Keratinocyte (primary cell): Measurements from ENCODE around the gene NEK9. TPM values are rescaled to one million over a fixed set of nuclear protein-coding genes. Genes with fewer than 3 reads are reported as not detected.

Experiments
- DNase-seq: peaks from one replicate; pipeline ENCODE4 v3.0.0-alpha.2; 2011; ENCODE audit warnings: low read depth, missing footprints, low spot score
- FAIRE-seq: peaks from 2 replicates; lab custom pipeline; 2011; peaks lifted over from hg19 to GRCh38; lab: Jason Lieb, UNC
- H2AFZ ChIP-seq: 2 replicates; pipeline ENCODE4 v1.6.0; 2012; ENCODE audit warnings: low read length, control low read depth, inconsistent platforms; ENCODE audit not compliant: control insufficient read depth
- H3K27ac ChIP-seq: 2 replicates; pipeline ENCODE4 v1.5.1; 2011; ENCODE audit warnings: low read length; ENCODE audit not compliant: control insufficient read depth, insufficient read depth
- H3K27me3 ChIP-seq: 3 replicates; pipeline ENCODE4 v1.6.0; 2011; ENCODE audit warnings: low read length; ENCODE audit not compliant: control insufficient read depth, insufficient read depth; ENCODE audit errors: extremely low read depth
- H3K36me3 ChIP-seq, 2 experiments: 2 replicates in 1 of 2; 3 replicates in 1 of 2; pipeline ENCODE4 v1.5.1; 2011; ENCODE audit warnings: low read length in 2 of 2, mild to moderate bottlenecking in 1 of 2; ENCODE audit not compliant: control insufficient read depth in 2 of 2, insufficient read depth in 2 of 2; ENCODE audit errors: extremely low read depth in 1 of 2
- H3K4me1 ChIP-seq: 3 replicates; pipeline ENCODE4 v1.5.1; 2011; ENCODE audit warnings: low read length; ENCODE audit not compliant: control insufficient read depth, insufficient read depth; ENCODE audit errors: extremely low read depth
- H3K4me2 ChIP-seq: 3 replicates; pipeline ENCODE4 v1.6.0; 2011; ENCODE audit warnings: low read depth, low read length; ENCODE audit not compliant: control insufficient read depth, insufficient read depth; ENCODE audit errors: extremely low read depth
- H3K4me3 ChIP-seq, 3 experiments: fragments of 200-600 bp in 1 of 3; sonication (generic) in 1 of 3; 2 replicates in 2 of 3; 3 replicates in 1 of 3; pipeline ENCODE4 v1.5.1; 2011 to 2016; ENCODE audit warnings: low read length in 3 of 3, mild to moderate bottlenecking in 3 of 3, control low read depth in 2 of 3, inconsistent platforms in 1 of 3, low read depth in 1 of 3, mixed read lengths in 1 of 3, mixed run types in 1 of 3, moderate library complexity in 1 of 3; ENCODE audit not compliant: control insufficient read depth in 2 of 3, insufficient read depth in 2 of 3; ENCODE audit errors: extremely low read depth in 1 of 3
- H3K79me2 ChIP-seq: 2 replicates; pipeline ENCODE4 v1.6.0; 2012; ENCODE audit warnings: low read length; ENCODE audit not compliant: control insufficient read depth, insufficient read depth
- H3K9ac ChIP-seq: 3 replicates; pipeline ENCODE4 v1.6.0; 2011; ENCODE audit warnings: low read length; ENCODE audit not compliant: control insufficient read depth, insufficient read depth; ENCODE audit errors: extremely low read depth
- H3K9me1 ChIP-seq: 3 replicates; pipeline ENCODE4 v1.6.0; 2011; ENCODE audit warnings: low read length; ENCODE audit not compliant: control insufficient read depth, insufficient read depth; ENCODE audit errors: extremely low read depth
- H3K9me3 ChIP-seq: 2 replicates; pipeline ENCODE4 v1.5.1; 2012; ENCODE audit warnings: low read depth, low read length; ENCODE audit not compliant: control insufficient read depth
- H4K20me1 ChIP-seq: 3 replicates; pipeline ENCODE4 v1.6.0; 2011; ENCODE audit warnings: low read length; ENCODE audit not compliant: control insufficient read depth, insufficient read depth; ENCODE audit errors: extremely low read depth
- CTCF ChIP-seq, 3 experiments: IDR thresholded peaks in 1 of 3; conservative IDR thresholded peaks in 1 of 3; optimal IDR thresholded peaks in 1 of 3; 2 replicates in 2 of 3; 3 replicates in 1 of 3; pipeline versions ENCODE3 to v1.5.1; 2011; ENCODE audit warnings: low read length in 3 of 3, mild to moderate bottlenecking in 3 of 3, moderate library complexity in 2 of 3, control low read depth in 1 of 3, inconsistent platforms in 1 of 3; ENCODE audit not compliant: insufficient read depth in 2 of 3; ENCODE audit errors: extremely low read depth in 1 of 3
- EZH2 ChIP-seq: IDR thresholded peaks from one replicate; pipeline ENCODE4 v1.6.1; 2012; ENCODE audit warnings: inconsistent platforms, mild to moderate bottlenecking, low read length, moderate library complexity
- dilution Hi-C: fragments of 300-500 bp; cut with MboI; formaldehyde crosslinking; loops from one replicate; pipeline ENCODE4 v1.7.0; 2020; ENCODE audit warnings: low sequenced_read_pairs; ENCODE audit not compliant: extremely low pct_ligation_motif_present
- polyA plus RNA-seq, 5 experiments: library from polyadenylated mRNA; depleted of rRNA in 3 of 5; stranded (reverse) in 3 of 5; stranded (forward) in 1 of 5; unstranded in 1 of 5; fragments of >200 nt; gene quantifications; 1 replicate in 1 of 5; 2 replicates in 3 of 5; 3 replicates in 1 of 5; pipeline versions ENCODE4 v1.2.1 to v1.2.3, GENCODE V29; 2011 to 2012; ENCODE audit warnings: missing spikeins in 2 of 5, low read depth in 1 of 5, low replicate concordance in 1 of 5

NEK9 gene
- polyA plus RNA-seq, 1 donor (not counting 4 experiments of a cell fraction or from before 2014, with no cell fraction given), result 43.7 TPM

DNA sequence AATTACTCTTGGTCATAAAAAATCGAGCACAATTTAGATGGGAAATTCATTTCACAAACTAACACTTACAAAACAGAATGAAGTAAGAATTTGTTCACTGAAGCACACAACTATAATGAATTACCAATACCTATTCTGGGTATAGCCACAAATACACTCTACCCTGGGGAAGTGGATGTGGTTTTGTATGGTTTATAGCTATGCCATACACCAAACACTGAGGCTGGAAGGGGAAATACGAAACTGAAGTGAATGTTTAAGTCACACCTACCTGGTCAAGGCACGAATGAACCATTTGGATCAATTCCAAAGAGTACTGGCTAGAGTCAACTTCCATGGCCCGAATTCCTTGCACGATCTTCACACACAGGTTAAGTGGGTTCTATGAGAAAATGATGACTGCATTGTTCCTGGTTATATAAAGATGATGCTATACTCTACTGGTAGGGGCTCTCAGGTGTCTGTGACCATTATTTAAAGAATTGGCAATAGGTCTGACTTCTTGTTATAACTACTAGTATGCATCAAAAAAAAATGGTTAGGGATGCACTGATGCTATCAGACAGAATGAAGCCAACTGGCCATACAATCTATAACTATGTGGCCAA, 12.8 kb downstream of the NEK9 start:
- Histone ChIP-seq H3K27ac (no peak overlapping the region), H3K79me2 (no peaks in the 10 kb centered on the region), H2AFZ (no peak overlapping the region), H3K9me3 (no peaks in the 10 kb centered on the region), H3K36me3 (peaks cover 10 to 24% of the 10 kb centered on the region in 2 experiments), H3K9me1 (no peaks in the 10 kb centered on the region), H3K9ac (no peak overlapping the region), H3K27me3 (no peaks in the 10 kb centered on the region), H3K4me1 (no peaks in the 10 kb centered on the region), H3K4me3 (no peak overlapping the region), H4K20me1 (no peaks in the 10 kb centered on the region), H3K4me2 (no peak overlapping the region)
- dilution Hi-C loops, result no loop called here
- FAIRE-seq (peak; percentile 26), DNase-seq (no peak)
- TF ChIP-seq CTCF (optimal IDR thresholded peaks at IDR 0.05 in 1 of 3, IDR thresholded peaks at IDR 0.05 in 1 of 3, conservative IDR thresholded peaks at IDR 0.05 in 1 of 3; ENCODE audit: extremely low read depth in 1 of 3, insufficient read depth in 2 of 3, low read length in 3 of 3), result no peak
- TF ChIP-seq EZH2, result no peak

DNA sequence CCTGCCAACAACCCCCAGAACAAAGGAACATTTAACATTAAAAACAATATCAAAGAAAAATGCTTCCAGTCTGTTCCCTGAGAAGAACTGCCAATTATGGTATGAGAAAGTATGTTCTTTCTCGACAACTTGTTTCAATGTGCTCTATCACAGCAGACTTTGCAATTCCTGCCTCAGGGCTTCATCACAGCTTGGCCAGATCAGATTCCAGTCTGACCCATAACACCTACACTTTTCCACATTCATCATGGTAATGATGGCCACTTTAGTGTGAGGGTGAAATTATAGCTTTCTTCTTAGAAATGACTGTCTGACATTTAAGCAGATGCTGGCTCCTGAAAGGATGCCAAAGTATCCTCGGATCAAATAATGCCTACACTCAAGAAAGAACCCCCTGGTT, 17.0 kb downstream of the NEK9 start:
- no peak overlapping the region for H2AFZ ChIP-seq
- DNase-seq (no peak), FAIRE-seq (no peak)
- H3K9me1 ChIP-seq, result no peaks in the 10 kb centered on the region
- no peak overlapping the region for H3K27ac ChIP-seq
- H4K20me1 ChIP-seq, result no peaks in the 10 kb centered on the region
- no peak overlapping the region for H3K4me2 ChIP-seq
- dilution Hi-C loops, result no loop called here
- no peaks in the 10 kb centered on the region for H3K27me3 ChIP-seq
- no peaks in the 10 kb centered on the region for H3K4me1 ChIP-seq
- no peak overlapping the region for H3K4me3 ChIP-seq
- TF ChIP-seq EZH2, result no peak
- no peak for TF ChIP-seq CTCF (optimal IDR thresholded peaks at IDR 0.05 in 1 of 3, IDR thresholded peaks at IDR 0.05 in 1 of 3, conservative IDR thresholded peaks at IDR 0.05 in 1 of 3; ENCODE audit: extremely low read depth in 1 of 3, insufficient read depth in 2 of 3, low read length in 3 of 3)
- H3K9ac ChIP-seq, result no peak overlapping the region
- no peaks in the 10 kb centered on the region for H3K9me3 ChIP-seq
- H3K79me2 ChIP-seq, result no peaks in the 10 kb centered on the region
- H3K36me3 ChIP-seq, result peaks cover 20 to 26% of the 10 kb centered on the region in 2 experiments
